Ishikawa (cell line): Measurements from ENCODE around the gene MOGAT3.

ENCODE experiments used
- CEBPB ChIP-seq: IDR thresholded peaks from 2 replicates; pipeline ENCODE4 v1.6.1; 2012
- CREB1 ChIP-seq: IDR thresholded peaks from 2 replicates; pipeline ENCODE4 v1.6.1; 2012; ENCODE audit warnings: low read depth
- EGR1 ChIP-seq: IDR thresholded peaks from 2 replicates; pipeline ENCODE4 v1.6.1; 2012
- EP300 ChIP-seq: IDR thresholded peaks from 2 replicates; pipeline ENCODE4 v1.6.1; 2012; ENCODE audit warnings: borderline replicate concordance
- FOXM1 ChIP-seq: IDR thresholded peaks from 2 replicates; pipeline ENCODE4 v1.6.1; 2012; ENCODE audit warnings: low read depth, borderline replicate concordance
- NFIC ChIP-seq: IDR thresholded peaks from 2 replicates; pipeline ENCODE4 v1.6.1; 2012
- RAD21 ChIP-seq: IDR thresholded peaks from 2 replicates; pipeline ENCODE4 v1.6.1; 2012; ENCODE audit warnings: low read depth
- TAF1 ChIP-seq: IDR thresholded peaks from 2 replicates; pipeline ENCODE4 v1.6.1; 2012; ENCODE audit warnings: low read depth, mild to moderate bottlenecking
- TCF12 ChIP-seq: IDR thresholded peaks from 2 replicates; pipeline ENCODE4 v1.6.1; 2012; ENCODE audit warnings: low read depth
- TEAD4 ChIP-seq: IDR thresholded peaks from 2 replicates; pipeline ENCODE4 v1.6.1; 2012
- YY1 ChIP-seq: IDR thresholded peaks from 2 replicates; pipeline ENCODE4 v1.6.1; 2012; ENCODE audit warnings: low read depth
- ZBTB7A ChIP-seq: IDR thresholded peaks from 2 replicates; pipeline ENCODE4 v1.6.1; 2012; ENCODE audit warnings: low read depth
- TF ChIP-seq, protein P1 (sequence below): IDR thresholded peaks from 2 replicates; pipeline ENCODE4 v1.6.1; 2012
- TF ChIP-seq, protein P2 (sequence below): IDR thresholded peaks from 2 replicates; pipeline ENCODE4 v1.6.1; 2012
- TF ChIP-seq, protein P3 (sequence below): IDR thresholded peaks from 2 replicates; pipeline ENCODE4 v1.6.1; 2012; ENCODE audit warnings: low read depth, mild to moderate bottlenecking

The MOGAT3 gene

DNA sequence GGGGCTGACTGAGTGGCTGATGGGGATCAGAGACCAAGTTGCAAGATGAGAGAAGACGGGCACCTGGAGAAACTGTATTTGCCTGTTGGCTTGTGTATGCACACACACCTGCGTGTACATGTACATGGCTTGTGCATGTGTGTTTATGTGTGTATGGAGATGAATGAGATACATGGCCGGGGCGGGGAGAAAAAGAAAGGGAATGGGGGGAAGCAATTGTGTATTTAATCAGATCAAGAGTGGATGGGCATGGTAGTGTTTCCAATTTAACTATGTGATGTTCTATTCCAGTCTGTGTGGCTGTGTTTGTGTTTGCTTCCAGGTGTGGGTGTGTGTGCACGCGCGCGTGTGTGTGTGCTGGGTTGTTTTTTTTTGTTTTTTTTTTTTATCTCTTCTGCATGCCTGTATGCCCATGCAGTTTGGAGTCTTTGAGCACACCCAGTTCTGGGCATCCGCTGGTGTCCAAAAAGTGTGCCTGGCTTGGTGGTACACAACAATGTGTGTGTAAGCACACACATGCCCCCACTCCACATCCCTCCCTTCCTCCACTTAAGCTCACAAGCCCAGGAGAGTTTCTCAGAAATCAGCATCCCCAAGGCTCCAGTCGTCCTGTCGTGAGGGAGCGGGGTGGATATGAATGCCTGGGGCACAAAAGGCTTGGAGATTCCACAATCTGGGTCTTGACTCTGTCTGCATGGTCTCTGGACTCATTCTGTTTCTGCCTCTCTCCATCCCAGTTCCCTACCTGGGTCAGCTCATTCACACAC is 33.0 kb downstream of the MOGAT3 start:
- TF ChIP-seq TEAD4 (no peak), EGR1 (no peak), YY1 (no peak), FOXM1 (no peak), TAF1 (no peak), CEBPB (no peak), CREB1 (no peak), ZBTB7A (no peak), TCF12 (no peak)
- TF ChIP-seq, protein P1, sequence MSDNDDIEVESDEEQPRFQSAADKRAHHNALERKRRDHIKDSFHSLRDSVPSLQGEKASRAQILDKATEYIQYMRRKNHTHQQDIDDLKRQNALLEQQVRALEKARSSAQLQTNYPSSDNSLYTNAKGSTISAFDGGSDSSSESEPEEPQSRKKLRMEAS = no peak
- TF ChIP-seq, protein P2, sequence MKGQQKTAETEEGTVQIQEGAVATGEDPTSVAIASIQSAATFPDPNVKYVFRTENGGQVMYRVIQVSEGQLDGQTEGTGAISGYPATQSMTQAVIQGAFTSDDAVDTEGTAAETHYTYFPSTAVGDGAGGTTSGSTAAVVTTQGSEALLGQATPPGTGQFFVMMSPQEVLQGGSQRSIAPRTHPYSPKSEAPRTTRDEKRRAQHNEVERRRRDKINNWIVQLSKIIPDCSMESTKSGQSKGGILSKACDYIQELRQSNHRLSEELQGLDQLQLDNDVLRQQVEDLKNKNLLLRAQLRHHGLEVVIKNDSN = no peak
- TF ChIP-seq, protein P3, sequence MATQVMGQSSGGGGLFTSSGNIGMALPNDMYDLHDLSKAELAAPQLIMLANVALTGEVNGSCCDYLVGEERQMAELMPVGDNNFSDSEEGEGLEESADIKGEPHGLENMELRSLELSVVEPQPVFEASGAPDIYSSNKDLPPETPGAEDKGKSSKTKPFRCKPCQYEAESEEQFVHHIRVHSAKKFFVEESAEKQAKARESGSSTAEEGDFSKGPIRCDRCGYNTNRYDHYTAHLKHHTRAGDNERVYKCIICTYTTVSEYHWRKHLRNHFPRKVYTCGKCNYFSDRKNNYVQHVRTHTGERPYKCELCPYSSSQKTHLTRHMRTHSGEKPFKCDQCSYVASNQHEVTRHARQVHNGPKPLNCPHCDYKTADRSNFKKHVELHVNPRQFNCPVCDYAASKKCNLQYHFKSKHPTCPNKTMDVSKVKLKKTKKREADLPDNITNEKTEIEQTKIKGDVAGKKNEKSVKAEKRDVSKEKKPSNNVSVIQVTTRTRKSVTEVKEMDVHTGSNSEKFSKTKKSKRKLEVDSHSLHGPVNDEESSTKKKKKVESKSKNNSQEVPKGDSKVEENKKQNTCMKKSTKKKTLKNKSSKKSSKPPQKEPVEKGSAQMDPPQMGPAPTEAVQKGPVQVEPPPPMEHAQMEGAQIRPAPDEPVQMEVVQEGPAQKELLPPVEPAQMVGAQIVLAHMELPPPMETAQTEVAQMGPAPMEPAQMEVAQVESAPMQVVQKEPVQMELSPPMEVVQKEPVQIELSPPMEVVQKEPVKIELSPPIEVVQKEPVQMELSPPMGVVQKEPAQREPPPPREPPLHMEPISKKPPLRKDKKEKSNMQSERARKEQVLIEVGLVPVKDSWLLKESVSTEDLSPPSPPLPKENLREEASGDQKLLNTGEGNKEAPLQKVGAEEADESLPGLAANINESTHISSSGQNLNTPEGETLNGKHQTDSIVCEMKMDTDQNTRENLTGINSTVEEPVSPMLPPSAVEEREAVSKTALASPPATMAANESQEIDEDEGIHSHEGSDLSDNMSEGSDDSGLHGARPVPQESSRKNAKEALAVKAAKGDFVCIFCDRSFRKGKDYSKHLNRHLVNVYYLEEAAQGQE = no peak

DNA sequence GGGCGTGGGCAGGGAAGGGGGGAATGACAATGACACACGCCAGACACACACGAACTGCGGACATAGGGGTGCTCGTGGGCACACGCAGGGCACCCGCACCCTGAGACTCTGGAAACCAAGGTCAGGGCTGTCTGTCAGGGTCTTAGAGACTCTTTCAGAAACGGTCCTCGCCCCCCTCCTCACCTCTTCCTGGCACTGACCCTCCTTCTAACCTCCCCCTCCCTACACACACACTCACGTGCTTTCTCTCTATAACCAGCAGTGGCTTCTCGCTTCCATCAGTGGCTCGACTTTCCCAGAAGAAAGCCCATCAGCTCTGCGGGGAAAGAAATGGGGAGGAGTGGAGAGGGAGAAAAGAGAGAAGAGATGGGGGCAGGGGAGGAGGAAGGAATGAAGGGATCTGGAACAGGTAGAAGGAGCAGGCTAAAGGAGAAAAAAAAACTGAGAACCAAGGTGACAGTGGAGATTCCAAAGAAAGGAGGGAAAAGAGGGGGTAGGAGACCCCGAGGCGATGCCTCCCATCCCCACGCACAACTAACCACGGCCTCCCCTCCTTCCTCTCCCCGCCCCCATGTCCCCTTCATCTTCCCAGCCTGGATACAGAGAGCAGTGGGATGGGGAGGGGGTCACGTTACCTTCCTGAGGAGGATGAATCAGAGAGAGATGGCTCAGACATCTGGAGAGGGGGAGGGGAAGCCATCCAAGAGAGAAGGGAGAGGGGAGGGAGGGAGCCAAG is 33.8 kb downstream of the MOGAT3 start:
- TF ChIP-seq NFIC = no peak
- TF ChIP-seq TAF1 = no peak
- TF ChIP-seq YY1 = no peak
- TF ChIP-seq, protein P1 = no peak
- no peak for TF ChIP-seq RAD21
- TF ChIP-seq ZBTB7A = no peak
- no peak for TF ChIP-seq FOXM1
- TF ChIP-seq, protein P3 = no peak
- no peak for TF ChIP-seq CEBPB
- no peak for TF ChIP-seq EGR1
- no peak for TF ChIP-seq TCF12
- TF ChIP-seq EP300 = no peak
- TF ChIP-seq CREB1 = no peak
- TF ChIP-seq TEAD4 = no peak
- TF ChIP-seq, protein P2 = no peak

DNA sequence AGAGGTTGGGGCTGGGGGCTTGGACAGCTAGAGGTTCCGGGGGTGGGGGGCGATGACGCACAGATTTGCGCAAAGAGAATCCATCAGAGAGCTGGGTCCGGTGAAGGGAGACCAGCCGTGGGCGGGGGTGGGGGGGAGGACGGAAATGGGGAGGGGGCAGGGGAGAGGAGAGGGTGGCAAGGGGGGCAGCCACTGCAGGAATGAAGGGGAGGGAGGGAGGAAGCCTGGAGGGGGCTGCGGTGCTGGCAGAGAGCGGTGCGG is 34.3 kb downstream of the MOGAT3 start:
- TF ChIP-seq YY1 = no peak

DNA sequence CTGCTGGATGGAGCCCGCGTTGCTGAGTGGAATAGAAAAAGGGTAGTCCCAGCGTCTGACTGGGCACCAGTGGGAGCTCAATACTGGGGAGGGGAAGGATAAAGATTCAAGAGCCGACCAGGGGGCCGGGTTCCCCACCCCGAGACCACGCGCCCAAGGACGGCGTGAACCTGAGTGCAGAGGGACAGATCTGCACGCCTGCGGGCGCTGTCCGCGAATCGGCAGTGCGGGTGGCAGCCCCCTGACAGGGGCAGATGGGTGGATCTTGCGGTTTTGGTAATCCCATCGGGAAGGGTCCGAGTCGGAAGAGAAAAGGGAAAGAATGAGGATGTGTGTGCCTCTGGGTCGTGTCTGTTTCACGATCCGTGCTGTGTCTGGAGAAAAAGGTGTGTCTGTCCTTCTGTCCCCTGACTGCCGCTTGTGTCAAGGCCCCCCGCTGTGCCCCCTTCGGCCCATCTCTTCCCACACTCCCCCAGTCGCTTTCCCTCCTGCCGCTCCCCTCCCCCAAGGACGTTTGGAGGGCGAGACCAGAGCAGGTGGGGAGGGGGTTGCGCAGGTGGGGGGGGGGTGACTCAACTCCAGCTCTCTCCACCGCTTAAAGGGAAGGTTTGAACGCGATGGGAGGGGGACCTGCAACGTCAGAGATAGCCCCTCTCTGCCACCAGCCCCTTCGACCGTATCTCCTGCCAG is 34.7 kb downstream of the MOGAT3 start:
- TF ChIP-seq TEAD4 (no peak), FOXM1 (no peak), TAF1 (no peak), TCF12 (no peak), CEBPB (no peak)
- TF ChIP-seq, protein P1 = no peak

DNA sequence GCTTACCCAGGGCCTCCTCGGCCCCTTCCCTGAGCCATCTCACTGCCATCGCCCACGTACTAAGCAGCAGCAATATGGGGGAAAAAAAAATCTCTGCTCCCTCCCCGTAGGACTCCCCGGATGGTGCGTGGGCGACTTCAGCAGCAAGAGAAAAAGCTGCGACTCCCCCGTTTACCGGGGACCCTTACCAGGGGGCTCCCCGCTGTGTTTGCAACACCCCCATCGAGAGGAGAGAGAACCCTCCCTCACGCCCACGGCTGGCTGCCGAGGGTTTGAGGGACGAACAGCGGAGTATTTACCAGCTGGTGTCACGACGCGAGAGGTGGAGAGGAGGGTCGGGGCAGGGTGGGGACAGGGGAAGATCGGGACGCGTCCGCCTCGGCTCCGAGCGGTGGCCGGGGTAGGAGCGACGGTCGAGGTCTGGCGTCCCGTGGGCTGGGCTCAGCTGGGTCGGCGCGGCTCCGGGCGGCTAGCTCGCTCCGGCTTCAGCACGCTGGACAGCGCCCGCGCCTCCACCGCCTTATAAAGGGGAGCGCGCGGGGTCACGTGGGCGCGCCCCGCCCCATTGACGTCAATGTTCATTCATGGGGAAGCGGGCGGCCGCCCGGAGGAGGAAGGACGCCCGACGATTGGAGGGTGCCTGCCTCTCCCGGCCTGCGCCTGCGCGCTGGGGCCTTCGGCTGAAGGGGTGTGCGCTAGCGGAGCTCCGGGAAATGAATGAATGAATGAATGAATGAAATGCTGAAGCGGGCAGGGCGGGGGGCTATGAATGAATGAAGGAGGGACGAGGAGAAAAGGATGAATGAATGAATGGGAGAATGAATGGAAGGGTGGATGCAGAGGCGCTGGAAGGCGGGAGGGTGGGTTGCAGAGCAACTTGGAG is 35.5 kb downstream of the MOGAT3 start, which contains the start of gene VGF:
VGF (minus strand) TSS at position 495 of the 883 bp plus-strand sequence. CDS start 726 bp downstream, outside the sequence.
- TF ChIP-seq YY1 = no peak
- TF ChIP-seq EP300 = no peak
- TF ChIP-seq TAF1 = no peak
- no peak for TF ChIP-seq ZBTB7A
- TF ChIP-seq, protein P2 = peak; percentile 99
- no peak for TF ChIP-seq FOXM1
- TF ChIP-seq RAD21 = no peak
- TF ChIP-seq EGR1 = no peak
- TF ChIP-seq, protein P3 = peak; percentile 100
- TF ChIP-seq, protein P1 = peak; percentile 77
- no peak for TF ChIP-seq NFIC
- TF ChIP-seq CEBPB = no peak
- no peak for TF ChIP-seq TCF12
- peak; percentile 51 for TF ChIP-seq CREB1
- 0 out of 2 replicates have a peak, but pooled peaks have one; percentile 17 for TF ChIP-seq TEAD4
